GM13976 (cell line): ENCODE measurements around the gene LEO1.

Experiments used
- DNase-seq: peaks from one replicate; pipeline ENCODE4 v3.0.0; 2012; ENCODE audit warnings: low spot score
- CTCF ChIP-seq: IDR thresholded peaks from 2 replicates; pipeline ENCODE4 v1.5.1; 2012; ENCODE audit warnings: borderline replicate concordance, mild to moderate bottlenecking; ENCODE audit not compliant: insufficient read depth; ENCODE audit errors: extremely low read depth, missing control alignments, control extremely low read depth
- in situ Hi-C: fragments of 300-500 bp; cut with MboI; formaldehyde crosslinking; loops from one replicate; pipeline ENCODE4 v1.12.0; 2022; ENCODE audit warnings: low sequenced_read_pairs, mixed read lengths, inconsistent platforms; ENCODE audit not compliant: unreplicated experiment

LEO1 gene

GRCh38 chr15:51967583-51967982 lies 4.0 kb downstream of the LEO1 start:
- in situ Hi-C loops: no loop called here
- TF ChIP-seq CTCF: no peak

GRCh38 chr15:51966192-51966591 lies 5.4 kb downstream of the LEO1 start:
- in situ Hi-C loops: no loop called here
- no peak for DNase-seq
- no peak for TF ChIP-seq CTCF

More at GRCh38 chr15:51967583-51967982, 4.0 kb downstream of the LEO1 start:
- DNase-seq: no peak

- in situ Hi-C loops: no loop called here
- no peak for TF ChIP-seq CTCF
- DNase-seq: no peak
Measured at GRCh38 chr15:51965691-51966090, 5.9 kb downstream of the LEO1 start.

GRCh38 chr15:51955504-51955903 lies 16.1 kb downstream of the LEO1 start:
- no peak for DNase-seq
- no peak for TF ChIP-seq CTCF
- in situ Hi-C loops: no loop called here

GRCh38 chr15:51952805-51953204 lies 18.8 kb downstream of the LEO1 start:
- TF ChIP-seq CTCF: no peak
- in situ Hi-C loops: no loop called here
- no peak for DNase-seq

- in situ Hi-C loops: no loop called here
- DNase-seq: no peak
- no peak for TF ChIP-seq CTCF
Measured at GRCh38 chr15:51947124-51947523, 24.5 kb downstream of the LEO1 start.

- in situ Hi-C loops: no loop called here
- no peak for DNase-seq
- TF ChIP-seq CTCF: no peak
Measured at GRCh38 chr15:51939216-51939615, 32.4 kb downstream of the LEO1 start.
